Choroid plexus epithelial cell (primary cell): ENCODE results near the gene MRPL44.
A peak's percentile ranks its signal among the peaks of the same experiment; 100 is the strongest.

ENCODE experiments used
- DNase-seq: peaks from one replicate; pipeline ENCODE4 v3.0.0-alpha.2; 2010; ENCODE audit warnings: low read depth
- H3K4me3 ChIP-seq: 2 replicates; pipeline ENCODE4 v1.5.1; 2011; ENCODE audit warnings: low read depth, mild to moderate bottlenecking, control low read depth, low read length, moderate library complexity
- CTCF ChIP-seq: conservative IDR thresholded peaks from 2 replicates; pipeline ENCODE4 v1.5.1; 2011; ENCODE audit warnings: low read depth, mild to moderate bottlenecking, control low read depth, inconsistent platforms, low read length, moderate library complexity

MRPL44 gene

GRCh38 chr2:223956300-223956699 lies 963 bp upstream of the MRPL44 start:
- no peak overlapping the region for H3K4me3 ChIP-seq
- no peak for TF ChIP-seq CTCF
- no peak for DNase-seq

- H3K4me3 ChIP-seq, result no peak overlapping the region
Measured at GRCh38 chr2:223959688-223960087, 2.4 kb downstream of the MRPL44 start.

GRCh38 chr2:223967981-223968380 lies 10.7 kb downstream of the MRPL44 start:
- TF ChIP-seq CTCF, result no peak
- no peak for DNase-seq
- no peak overlapping the region for H3K4me3 ChIP-seq

More at GRCh38 chr2:223959688-223960087, 2.4 kb downstream of the MRPL44 start:
- DNase-seq, result peak; percentile 72
- TF ChIP-seq CTCF, result no peak

- H3K4me3 ChIP-seq, result no peak overlapping the region
- no peak for DNase-seq
- TF ChIP-seq CTCF, result no peak
Measured at GRCh38 chr2:223969315-223969714, 12.1 kb downstream of the MRPL44 start.

- TF ChIP-seq CTCF, result no peak
- DNase-seq, result peak; percentile 14
- H3K4me3 ChIP-seq, result no peak overlapping the region
Measured at GRCh38 chr2:223969856-223970255, 12.6 kb downstream of the MRPL44 start.

GRCh38 chr2:223970343-223971128 lies 13.3 kb downstream of the MRPL44 start:
- DNase-seq, result peak; percentile 75
- no peak overlapping the region for H3K4me3 ChIP-seq
- peak; percentile 80 for TF ChIP-seq CTCF

GRCh38 chr2:223971731-223972130 lies 14.5 kb downstream of the MRPL44 start:
- H3K4me3 ChIP-seq, result no peak overlapping the region
- DNase-seq, result no peak
- TF ChIP-seq CTCF, result no peak
